ENCODE data around the gene OTOP2.

Gene OTOP2

DNA sequence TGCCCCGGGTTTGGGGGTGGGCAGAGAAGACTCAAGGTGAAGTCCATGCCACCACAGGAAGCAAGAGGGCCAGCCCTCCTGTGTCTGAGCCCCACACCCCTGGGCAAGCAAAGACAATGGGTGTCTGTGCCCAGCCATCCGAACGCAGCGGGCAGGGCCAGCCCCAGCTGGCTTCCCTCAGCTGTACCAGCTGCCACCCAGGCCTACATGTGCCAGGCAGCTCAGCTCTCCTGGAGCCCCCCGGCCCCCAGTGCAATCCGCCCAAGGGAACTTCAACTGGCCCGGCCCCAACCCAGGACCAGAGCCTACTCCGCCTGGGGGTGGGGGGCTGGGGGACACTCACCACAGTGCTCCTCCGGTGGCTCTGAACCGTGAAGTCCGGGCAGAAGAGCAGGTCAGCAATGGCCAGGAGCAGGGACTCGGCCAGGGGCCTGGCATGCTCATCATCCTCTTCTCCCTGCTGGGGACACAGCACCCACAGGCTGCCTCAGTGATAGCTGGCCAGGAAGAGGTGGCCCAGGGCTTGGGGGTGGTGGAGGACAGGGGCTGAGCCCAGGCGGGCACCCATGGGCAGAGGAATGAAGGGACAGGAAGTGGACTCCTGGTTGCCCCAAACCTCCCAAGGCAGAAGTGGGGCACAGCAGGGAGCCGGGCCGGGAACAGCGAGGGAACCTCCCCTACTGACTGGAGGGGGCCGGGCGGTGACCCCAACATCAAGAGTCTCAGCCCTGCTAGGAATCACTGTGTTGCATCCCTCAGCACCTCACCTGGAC is 38.7 kb downstream of the OTOP2 start:
- ChIA-PET CTCF (interaction anchor here (0.6 to 7.6 kb wide), 29 partner anchors 9 to 785 kb away, joined by 3 to 100 read pairs (median 5); partner anchors contain the start of genes HID1, MRPL58, OTOP2 and USH1G), POLR2A (interaction anchor here (0.9 to 2.3 kb wide), 7 partner anchors 44 to 239 kb away, joined by 3 to 34 read pairs (median 5); partner anchors contain the start of genes ARMC7 and MRPL58)
- Histone ChIP-seq H3K27ac (ENCODE audit: extremely low read depth, low read depth, low read length) (no peak overlapping the region), H3K4me3 (ENCODE audit: low read depth, low read length) (no peak overlapping the region), H3K4me1 (ENCODE audit: control insufficient read depth, insufficient read depth, low read length) (no peaks in the 10 kb centered on the region), H3K36me3 (ENCODE audit: control insufficient read depth in 2 of 2, insufficient read depth in 1 of 2, low read length in 2 of 2) (peaks cover 0 to 12% of the 10 kb centered on the region in 2 experiments; a peak in 2 of 3 replicates), H3K9me3 (ENCODE audit: control insufficient read depth, insufficient read depth, low read depth, low read length) (no peaks in the 10 kb centered on the region)
- TF ChIP-seq ZNF169 (tag by site-specific recombination; IDR thresholded peaks at IDR 0.05) = no peak
- TF ChIP-seq KLF16 (tag by site-specific recombination; IDR thresholded peaks at IDR 0.05) = no peak
- TF ChIP-seq, protein P1, sequence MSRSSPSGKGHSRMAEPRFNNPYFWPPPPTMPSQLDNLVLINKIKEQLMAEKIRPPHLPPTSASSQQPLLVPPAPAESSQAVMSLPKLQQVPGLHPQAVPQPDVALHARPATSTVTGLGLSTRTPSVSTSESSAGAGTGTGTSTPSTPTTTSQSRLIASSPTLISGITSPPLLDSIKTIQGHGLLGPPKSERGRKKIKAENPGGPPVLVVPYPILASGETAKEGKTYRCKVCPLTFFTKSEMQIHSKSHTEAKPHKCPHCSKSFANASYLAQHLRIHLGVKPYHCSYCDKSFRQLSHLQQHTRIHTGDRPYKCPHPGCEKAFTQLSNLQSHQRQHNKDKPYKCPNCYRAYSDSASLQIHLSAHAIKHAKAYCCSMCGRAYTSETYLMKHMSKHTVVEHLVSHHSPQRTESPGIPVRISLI (tag by site-specific recombination; IDR thresholded peaks at IDR 0.05) = no peak
- TF ChIP-seq ZBTB7A (tag by site-specific recombination; IDR thresholded peaks at IDR 0.05; ENCODE audit: low read depth) = no peak
- TF ChIP-seq OVOL3 (tag by site-specific recombination; IDR thresholded peaks at IDR 0.05) = no peak
- TF ChIP-seq ZNF133 (tag by site-specific recombination; IDR thresholded peaks at IDR 0.05) = no peak
- no peak for TF ChIP-seq ZNF16 (tag by site-specific recombination; IDR thresholded peaks at IDR 0.05; ENCODE audit: low read depth)
- TF ChIP-seq HOXC10 (CRISPR knock-in tag; IDR thresholded peaks at IDR 0.05) = no peak
- TF ChIP-seq, protein P2, sequence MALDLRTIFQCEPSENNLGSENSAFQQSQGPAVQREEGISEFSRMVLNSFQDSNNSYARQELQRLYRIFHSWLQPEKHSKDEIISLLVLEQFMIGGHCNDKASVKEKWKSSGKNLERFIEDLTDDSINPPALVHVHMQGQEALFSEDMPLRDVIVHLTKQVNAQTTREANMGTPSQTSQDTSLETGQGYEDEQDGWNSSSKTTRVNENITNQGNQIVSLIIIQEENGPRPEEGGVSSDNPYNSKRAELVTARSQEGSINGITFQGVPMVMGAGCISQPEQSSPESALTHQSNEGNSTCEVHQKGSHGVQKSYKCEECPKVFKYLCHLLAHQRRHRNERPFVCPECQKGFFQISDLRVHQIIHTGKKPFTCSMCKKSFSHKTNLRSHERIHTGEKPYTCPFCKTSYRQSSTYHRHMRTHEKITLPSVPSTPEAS (tag by site-specific recombination; IDR thresholded peaks at IDR 0.05) = no peak
- TF ChIP-seq ZNF394 (tag by site-specific recombination; IDR thresholded peaks at IDR 0.05; ENCODE audit: borderline replicate concordance) = no peak
- TF ChIP-seq, protein P3, sequence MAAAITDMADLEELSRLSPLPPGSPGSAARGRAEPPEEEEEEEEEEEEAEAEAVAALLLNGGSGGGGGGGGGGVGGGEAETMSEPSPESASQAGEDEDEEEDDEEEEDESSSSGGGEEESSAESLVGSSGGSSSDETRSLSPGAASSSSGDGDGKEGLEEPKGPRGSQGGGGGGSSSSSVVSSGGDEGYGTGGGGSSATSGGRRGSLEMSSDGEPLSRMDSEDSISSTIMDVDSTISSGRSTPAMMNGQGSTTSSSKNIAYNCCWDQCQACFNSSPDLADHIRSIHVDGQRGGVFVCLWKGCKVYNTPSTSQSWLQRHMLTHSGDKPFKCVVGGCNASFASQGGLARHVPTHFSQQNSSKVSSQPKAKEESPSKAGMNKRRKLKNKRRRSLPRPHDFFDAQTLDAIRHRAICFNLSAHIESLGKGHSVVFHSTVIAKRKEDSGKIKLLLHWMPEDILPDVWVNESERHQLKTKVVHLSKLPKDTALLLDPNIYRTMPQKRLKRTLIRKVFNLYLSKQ (tag by site-specific recombination; IDR thresholded peaks at IDR 0.05; ENCODE audit: borderline replicate concordance) = no peak

DNA sequence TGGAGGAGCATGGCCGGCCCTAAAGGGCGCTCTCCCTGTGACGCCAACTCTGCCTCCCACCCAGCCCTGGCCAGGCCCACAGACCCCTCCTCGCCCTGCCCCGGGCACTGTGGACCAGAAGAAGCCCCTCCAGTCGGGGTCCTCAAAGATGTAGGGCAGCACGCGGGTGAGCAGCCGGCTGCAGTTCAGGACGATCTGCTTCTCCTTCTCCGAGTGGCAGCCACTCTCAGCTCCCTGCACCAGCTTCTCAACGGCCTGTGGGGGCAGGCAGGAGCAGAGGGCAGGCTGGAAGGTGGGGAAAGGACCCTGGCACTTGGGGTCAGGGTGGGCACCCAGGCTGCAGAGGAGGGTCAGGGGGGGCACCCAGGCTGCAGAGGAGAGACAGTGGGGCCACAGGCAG is 39.6 kb downstream of the OTOP2 start:
- ChIA-PET POLR2A (interaction anchor here (1.4 kb wide), 1 partner anchor 49 kb away, joined by 5 read pairs; the partner anchor contains the start of gene MRPL58), CTCF (interaction anchor here (0.6 to 3.6 kb wide), 8 partner anchors 9 to 238 kb away, joined by 3 to 62 read pairs (median 6); partner anchors contain the start of genes HID1 and MRPL58)
- TF ChIP-seq KLF9 (tag by site-specific recombination; IDR thresholded peaks at IDR 0.05; ENCODE audit: low read depth) = no peak
- TF ChIP-seq, protein P4, sequence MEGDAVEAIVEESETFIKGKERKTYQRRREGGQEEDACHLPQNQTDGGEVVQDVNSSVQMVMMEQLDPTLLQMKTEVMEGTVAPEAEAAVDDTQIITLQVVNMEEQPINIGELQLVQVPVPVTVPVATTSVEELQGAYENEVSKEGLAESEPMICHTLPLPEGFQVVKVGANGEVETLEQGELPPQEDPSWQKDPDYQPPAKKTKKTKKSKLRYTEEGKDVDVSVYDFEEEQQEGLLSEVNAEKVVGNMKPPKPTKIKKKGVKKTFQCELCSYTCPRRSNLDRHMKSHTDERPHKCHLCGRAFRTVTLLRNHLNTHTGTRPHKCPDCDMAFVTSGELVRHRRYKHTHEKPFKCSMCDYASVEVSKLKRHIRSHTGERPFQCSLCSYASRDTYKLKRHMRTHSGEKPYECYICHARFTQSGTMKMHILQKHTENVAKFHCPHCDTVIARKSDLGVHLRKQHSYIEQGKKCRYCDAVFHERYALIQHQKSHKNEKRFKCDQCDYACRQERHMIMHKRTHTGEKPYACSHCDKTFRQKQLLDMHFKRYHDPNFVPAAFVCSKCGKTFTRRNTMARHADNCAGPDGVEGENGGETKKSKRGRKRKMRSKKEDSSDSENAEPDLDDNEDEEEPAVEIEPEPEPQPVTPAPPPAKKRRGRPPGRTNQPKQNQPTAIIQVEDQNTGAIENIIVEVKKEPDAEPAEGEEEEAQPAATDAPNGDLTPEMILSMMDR (tag by site-specific recombination; IDR thresholded peaks at IDR 0.05) = peak; percentile 37; the same call in 1 of the 2 replicates
- no peak for TF ChIP-seq ZNF48 (tag by site-specific recombination; IDR thresholded peaks at IDR 0.05)
- no peaks in the 10 kb centered on the region for H3K4me1 ChIP-seq (ENCODE audit: control insufficient read depth, insufficient read depth, low read length)
- no peaks in the 10 kb centered on the region for H3K9me3 ChIP-seq (ENCODE audit: control insufficient read depth, insufficient read depth, low read depth, low read length)
- H3K27ac ChIP-seq (ENCODE audit: extremely low read depth, low read depth, low read length) = no peak overlapping the region
- H3K36me3 ChIP-seq (ENCODE audit: control insufficient read depth in 2 of 2, insufficient read depth in 1 of 2, low read length in 2 of 2) = peaks cover 0 to 12% of the 10 kb centered on the region in 2 experiments; a peak in 2 of 3 replicates
- no peak overlapping the region for H3K4me3 ChIP-seq (ENCODE audit: low read depth, low read length)

Data from HEK293 (cell line).